GM23338 (cell line): ENCODE data around the gene COBLL1. TPM values are rescaled to one million over a fixed set of nuclear protein-coding genes. Genes with fewer than 3 reads are reported as not detected.

Source experiments
- ATAC-seq: fragments of 200-7000 bp; cut with Tn5 transposase; 3 replicates; pipeline ENCODE4 v1.9.1; 2020
- DNase-seq: peaks from one replicate; pipeline ENCODE4 v3.0.0-alpha.2; 2015; ENCODE audit warnings: low spot score
- H2AFZ ChIP-seq: fragments of 200-600 bp; sonication (generic); 2 replicates; pipeline ENCODE4 v1.8.0; 2016; ENCODE audit warnings: antibody characterized with exemption, mild to moderate bottlenecking, moderate library complexity
- H3F3A ChIP-seq: fragments of 200-600 bp; sonication (generic); replicated peaks from 2 replicates; pipeline ENCODE4 v1.8.0; 2017; ENCODE audit warnings: antibody characterized with exemption, mixed run types, low read depth
- H3K27ac ChIP-seq: fragments of 200-600 bp; sonication (generic); 2 replicates; pipeline ENCODE4 v1.6.1; 2016; ENCODE audit warnings: low read depth
- H3K27me3 ChIP-seq: fragments of 200-600 bp; sonication (generic); 2 replicates; pipeline ENCODE4 v1.8.0; 2016; ENCODE audit warnings: mild to moderate bottlenecking, mixed run types, moderate library complexity; ENCODE audit not compliant: insufficient read depth
- H3K36me3 ChIP-seq: fragments of 200-600 bp; sonication (generic); 2 replicates; pipeline ENCODE4 v1.8.0; 2016; ENCODE audit warnings: mild to moderate bottlenecking; ENCODE audit not compliant: insufficient read depth
- H3K4me1 ChIP-seq: fragments of 200-600 bp; sonication (generic); 2 replicates; pipeline ENCODE4 v1.8.0; 2016; ENCODE audit warnings: mild to moderate bottlenecking, moderate library complexity; ENCODE audit not compliant: insufficient read depth
- H3K4me2 ChIP-seq: fragments of 200-600 bp; sonication (generic); 2 replicates; pipeline ENCODE4 v1.7.1; 2017; ENCODE audit warnings: mixed run types
- H3K4me3 ChIP-seq: fragments of 200-600 bp; sonication (generic); 2 replicates; pipeline ENCODE4 v1.6.1; 2016; ENCODE audit warnings: mixed run types
- H3K79me2 ChIP-seq: fragments of 200-600 bp; sonication (generic); replicated peaks from 2 replicates; pipeline ENCODE4 v1.8.0; 2017; ENCODE audit warnings: mild to moderate bottlenecking; ENCODE audit not compliant: insufficient read depth
- H3K9me2 ChIP-seq: fragments of 200-600 bp; sonication (generic); 2 replicates; pipeline ENCODE4 v1.8.0; 2017; ENCODE audit not compliant: insufficient read depth
- H4K20me1 ChIP-seq: fragments of 200-600 bp; sonication (generic); replicated peaks from 2 replicates; pipeline ENCODE4 v1.8.0; 2017; ENCODE audit warnings: mild to moderate bottlenecking; ENCODE audit not compliant: insufficient read depth
- H3K27ac Mint-ChIP-seq: 2 replicates; pipeline ENCODE4 v1.8.0; 2020; ENCODE audit warnings: inconsistent platforms, mild to moderate bottlenecking, moderate library complexity, mixed read lengths
- H3K27me3 Mint-ChIP-seq: 3 replicates; pipeline ENCODE4 v1.8.0; 2022; ENCODE audit warnings: low read depth, mild to moderate bottlenecking, moderate library complexity, mixed read lengths, inconsistent platforms; ENCODE audit not compliant: insufficient read depth, poor library complexity
- H3K36me3 Mint-ChIP-seq: 3 replicates; pipeline ENCODE4 v1.8.0; 2021; ENCODE audit warnings: low read depth, mild to moderate bottlenecking, inconsistent platforms, moderate library complexity, mixed read lengths
- H3K4me1 Mint-ChIP-seq: 3 replicates; pipeline ENCODE4 v1.8.0; 2020; ENCODE audit warnings: mild to moderate bottlenecking, inconsistent platforms, mixed read lengths
- H3K4me3 Mint-ChIP-seq: 3 replicates; pipeline ENCODE4 v1.8.0; 2021; ENCODE audit warnings: moderate library complexity, mild to moderate bottlenecking, inconsistent platforms, mixed read lengths
- H3K9me3 Mint-ChIP-seq: 3 replicates; pipeline ENCODE4 v1.8.0; 2020; ENCODE audit warnings: moderate library complexity, mild to moderate bottlenecking, inconsistent platforms, mixed read lengths
- CREB1 ChIP-seq: fragments of 250-450 bp; sonication (Bioruptor Pico); IDR thresholded peaks from 2 replicates; pipeline ENCODE4 v1.5.0; 2020; ENCODE audit warnings: low read depth, mild to moderate bottlenecking, moderate library complexity
- EZH2 ChIP-seq: fragments of 200-600 bp; sonication (generic); IDR thresholded peaks from one replicate; pipeline ENCODE4 v1.8.0; 2017; ENCODE audit warnings: antibody characterized with exemption, mild to moderate bottlenecking, low read depth; ENCODE audit not compliant: unreplicated experiment
- EZH2phosphoT487 ChIP-seq: fragments of 200-600 bp; sonication (generic); IDR thresholded peaks from one replicate; pipeline ENCODE4 v1.8.1; 2018; ENCODE audit warnings: antibody characterized with exemption; ENCODE audit not compliant: unreplicated experiment
- JUNB ChIP-seq: IDR thresholded peaks from one replicate; pipeline ENCODE4 v1.6.1; 2016; ENCODE audit warnings: antibody characterized with exemption; ENCODE audit not compliant: unreplicated experiment
- NANOG ChIP-seq: IDR thresholded peaks from 2 replicates; pipeline ENCODE4 v1.6.1; 2016; ENCODE audit warnings: antibody characterized with exemption, borderline replicate concordance
- POLR2AphosphoS5 ChIP-seq: IDR thresholded peaks from 2 replicates; pipeline ENCODE4 v1.6.1; 2016; ENCODE audit warnings: antibody characterized with exemption, low read depth
- STAT1 ChIP-seq: IDR thresholded peaks from one replicate; pipeline ENCODE4 v1.6.1; 2016; ENCODE audit warnings: antibody characterized with exemption; ENCODE audit not compliant: unreplicated experiment
- ZNF114 ChIP-seq: fragments of 250-450 bp; sonication (Bioruptor Pico); IDR thresholded peaks from 2 replicates; pipeline ENCODE4 v1.5.0; 2020; ENCODE audit warnings: mild to moderate bottlenecking, moderate library complexity
- ZNF331 ChIP-seq: fragments of 250-450 bp; sonication (Bioruptor Pico); IDR thresholded peaks from 2 replicates; pipeline ENCODE4 v1.5.0; 2020; ENCODE audit warnings: low read depth, mild to moderate bottlenecking, moderate library complexity
- polyA plus RNA-seq: library from polyadenylated mRNA; unstranded; fragments of >200 nt; fragmentation: Nextera tagmentation; extraction: Ambion mirVana; gene quantifications from 2 replicates; pipeline ENCODE4 v1.2.1, GENCODE V29; 2016
- total RNA-seq: library from RNA; depleted of rRNA; stranded (reverse); fragments of >200 nt; shearing (Covaris generic); gene quantifications from 2 replicates; pipeline ENCODE4 v1.2.3, GENCODE V29; 2014
- TF ChIP-seq, protein P1 (sequence below): IDR thresholded peaks from 2 replicates; pipeline ENCODE4 v1.6.1; 2016; ENCODE audit warnings: antibody characterized with exemption
- TF ChIP-seq, protein P2 (sequence below), 2 experiments: fragments of 200-600 bp in 1 of 2; sonication (generic) in 1 of 2; conservative IDR thresholded peaks; 2 replicates each; pipeline versions ENCODE4 v1.5.1 to v1.6.1; 2016 to 2017; ENCODE audit warnings: antibody characterized with exemption in 2 of 2, low read depth in 2 of 2, mild to moderate bottlenecking in 2 of 2, moderate library complexity in 1 of 2
- TF ChIP-seq, protein P3 (sequence below): fragments of 250-450 bp; sonication (Bioruptor Pico); IDR thresholded peaks from 2 replicates; pipeline ENCODE4 v1.5.0; 2020; ENCODE audit warnings: mild to moderate bottlenecking, moderate library complexity

Gene COBLL1
- total and polyA plus RNA-seq, 2 experiments from 2014 or later: 2.9 to 7.4 TPM

DNA sequence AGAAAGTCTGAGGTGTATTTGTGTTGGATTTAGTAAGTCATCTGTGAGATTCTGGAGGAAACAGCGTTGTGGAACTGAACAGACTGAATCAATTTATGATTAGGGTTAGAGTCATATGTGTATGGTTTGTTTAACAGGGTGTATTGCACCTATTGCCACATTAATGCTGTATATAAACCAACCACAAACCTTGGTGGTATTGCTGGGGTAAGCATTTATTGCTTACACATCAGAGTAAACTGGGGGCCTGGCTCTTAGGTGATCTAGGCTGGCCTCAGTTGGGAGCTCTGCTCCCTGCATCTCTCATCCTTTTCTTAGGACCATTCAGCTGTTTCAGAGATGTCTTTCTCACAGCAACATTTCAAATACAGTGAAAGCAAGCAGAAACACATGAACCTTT, 160.6 kb downstream of the COBLL1 start:
- Histone ChIP-seq H3K4me3 (no peak overlapping the region), H4K20me1 (no peaks in the 10 kb centered on the region), H3K4me1 (no peaks in the 10 kb centered on the region), H2AFZ (no peak overlapping the region), H3K79me2 (no peaks in the 10 kb centered on the region), H3K36me3 (no peaks in the 10 kb centered on the region), H3K27me3 (no peaks in the 10 kb centered on the region), H3K9me2 (no peaks in the 10 kb centered on the region; the same call in 1 of the 2 replicates), H3F3A (no peaks in the 10 kb centered on the region), H3K4me2 (no peak overlapping the region), H3K27ac (no peak overlapping the region)
- Mint-ChIP-seq H3K9me3 (no peaks in the 10 kb centered on the region), H3K27me3 (no peaks in the 10 kb centered on the region), H3K4me1 (no peaks in the 10 kb centered on the region), H3K4me3 (no peak overlapping the region), H3K36me3 (no peaks in the 10 kb centered on the region), H3K27ac (no peak overlapping the region)
- TF ChIP-seq ZNF331 (CRISPR knock-in tag): no peak
- TF ChIP-seq, protein P1, sequence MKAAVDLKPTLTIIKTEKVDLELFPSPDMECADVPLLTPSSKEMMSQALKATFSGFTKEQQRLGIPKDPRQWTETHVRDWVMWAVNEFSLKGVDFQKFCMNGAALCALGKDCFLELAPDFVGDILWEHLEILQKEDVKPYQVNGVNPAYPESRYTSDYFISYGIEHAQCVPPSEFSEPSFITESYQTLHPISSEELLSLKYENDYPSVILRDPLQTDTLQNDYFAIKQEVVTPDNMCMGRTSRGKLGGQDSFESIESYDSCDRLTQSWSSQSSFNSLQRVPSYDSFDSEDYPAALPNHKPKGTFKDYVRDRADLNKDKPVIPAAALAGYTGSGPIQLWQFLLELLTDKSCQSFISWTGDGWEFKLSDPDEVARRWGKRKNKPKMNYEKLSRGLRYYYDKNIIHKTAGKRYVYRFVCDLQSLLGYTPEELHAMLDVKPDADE: no peak
- no peak for TF ChIP-seq STAT1
- no peak for TF ChIP-seq JUNB
- TF ChIP-seq EZH2: no peak
- TF ChIP-seq POLR2AphosphoS5: no peak
- TF ChIP-seq, protein P2, sequence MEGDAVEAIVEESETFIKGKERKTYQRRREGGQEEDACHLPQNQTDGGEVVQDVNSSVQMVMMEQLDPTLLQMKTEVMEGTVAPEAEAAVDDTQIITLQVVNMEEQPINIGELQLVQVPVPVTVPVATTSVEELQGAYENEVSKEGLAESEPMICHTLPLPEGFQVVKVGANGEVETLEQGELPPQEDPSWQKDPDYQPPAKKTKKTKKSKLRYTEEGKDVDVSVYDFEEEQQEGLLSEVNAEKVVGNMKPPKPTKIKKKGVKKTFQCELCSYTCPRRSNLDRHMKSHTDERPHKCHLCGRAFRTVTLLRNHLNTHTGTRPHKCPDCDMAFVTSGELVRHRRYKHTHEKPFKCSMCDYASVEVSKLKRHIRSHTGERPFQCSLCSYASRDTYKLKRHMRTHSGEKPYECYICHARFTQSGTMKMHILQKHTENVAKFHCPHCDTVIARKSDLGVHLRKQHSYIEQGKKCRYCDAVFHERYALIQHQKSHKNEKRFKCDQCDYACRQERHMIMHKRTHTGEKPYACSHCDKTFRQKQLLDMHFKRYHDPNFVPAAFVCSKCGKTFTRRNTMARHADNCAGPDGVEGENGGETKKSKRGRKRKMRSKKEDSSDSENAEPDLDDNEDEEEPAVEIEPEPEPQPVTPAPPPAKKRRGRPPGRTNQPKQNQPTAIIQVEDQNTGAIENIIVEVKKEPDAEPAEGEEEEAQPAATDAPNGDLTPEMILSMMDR (conservative IDR thresholded peaks at IDR 0.05; ENCODE audit: low read depth in 2 of 2): no peak
- TF ChIP-seq, protein P3, sequence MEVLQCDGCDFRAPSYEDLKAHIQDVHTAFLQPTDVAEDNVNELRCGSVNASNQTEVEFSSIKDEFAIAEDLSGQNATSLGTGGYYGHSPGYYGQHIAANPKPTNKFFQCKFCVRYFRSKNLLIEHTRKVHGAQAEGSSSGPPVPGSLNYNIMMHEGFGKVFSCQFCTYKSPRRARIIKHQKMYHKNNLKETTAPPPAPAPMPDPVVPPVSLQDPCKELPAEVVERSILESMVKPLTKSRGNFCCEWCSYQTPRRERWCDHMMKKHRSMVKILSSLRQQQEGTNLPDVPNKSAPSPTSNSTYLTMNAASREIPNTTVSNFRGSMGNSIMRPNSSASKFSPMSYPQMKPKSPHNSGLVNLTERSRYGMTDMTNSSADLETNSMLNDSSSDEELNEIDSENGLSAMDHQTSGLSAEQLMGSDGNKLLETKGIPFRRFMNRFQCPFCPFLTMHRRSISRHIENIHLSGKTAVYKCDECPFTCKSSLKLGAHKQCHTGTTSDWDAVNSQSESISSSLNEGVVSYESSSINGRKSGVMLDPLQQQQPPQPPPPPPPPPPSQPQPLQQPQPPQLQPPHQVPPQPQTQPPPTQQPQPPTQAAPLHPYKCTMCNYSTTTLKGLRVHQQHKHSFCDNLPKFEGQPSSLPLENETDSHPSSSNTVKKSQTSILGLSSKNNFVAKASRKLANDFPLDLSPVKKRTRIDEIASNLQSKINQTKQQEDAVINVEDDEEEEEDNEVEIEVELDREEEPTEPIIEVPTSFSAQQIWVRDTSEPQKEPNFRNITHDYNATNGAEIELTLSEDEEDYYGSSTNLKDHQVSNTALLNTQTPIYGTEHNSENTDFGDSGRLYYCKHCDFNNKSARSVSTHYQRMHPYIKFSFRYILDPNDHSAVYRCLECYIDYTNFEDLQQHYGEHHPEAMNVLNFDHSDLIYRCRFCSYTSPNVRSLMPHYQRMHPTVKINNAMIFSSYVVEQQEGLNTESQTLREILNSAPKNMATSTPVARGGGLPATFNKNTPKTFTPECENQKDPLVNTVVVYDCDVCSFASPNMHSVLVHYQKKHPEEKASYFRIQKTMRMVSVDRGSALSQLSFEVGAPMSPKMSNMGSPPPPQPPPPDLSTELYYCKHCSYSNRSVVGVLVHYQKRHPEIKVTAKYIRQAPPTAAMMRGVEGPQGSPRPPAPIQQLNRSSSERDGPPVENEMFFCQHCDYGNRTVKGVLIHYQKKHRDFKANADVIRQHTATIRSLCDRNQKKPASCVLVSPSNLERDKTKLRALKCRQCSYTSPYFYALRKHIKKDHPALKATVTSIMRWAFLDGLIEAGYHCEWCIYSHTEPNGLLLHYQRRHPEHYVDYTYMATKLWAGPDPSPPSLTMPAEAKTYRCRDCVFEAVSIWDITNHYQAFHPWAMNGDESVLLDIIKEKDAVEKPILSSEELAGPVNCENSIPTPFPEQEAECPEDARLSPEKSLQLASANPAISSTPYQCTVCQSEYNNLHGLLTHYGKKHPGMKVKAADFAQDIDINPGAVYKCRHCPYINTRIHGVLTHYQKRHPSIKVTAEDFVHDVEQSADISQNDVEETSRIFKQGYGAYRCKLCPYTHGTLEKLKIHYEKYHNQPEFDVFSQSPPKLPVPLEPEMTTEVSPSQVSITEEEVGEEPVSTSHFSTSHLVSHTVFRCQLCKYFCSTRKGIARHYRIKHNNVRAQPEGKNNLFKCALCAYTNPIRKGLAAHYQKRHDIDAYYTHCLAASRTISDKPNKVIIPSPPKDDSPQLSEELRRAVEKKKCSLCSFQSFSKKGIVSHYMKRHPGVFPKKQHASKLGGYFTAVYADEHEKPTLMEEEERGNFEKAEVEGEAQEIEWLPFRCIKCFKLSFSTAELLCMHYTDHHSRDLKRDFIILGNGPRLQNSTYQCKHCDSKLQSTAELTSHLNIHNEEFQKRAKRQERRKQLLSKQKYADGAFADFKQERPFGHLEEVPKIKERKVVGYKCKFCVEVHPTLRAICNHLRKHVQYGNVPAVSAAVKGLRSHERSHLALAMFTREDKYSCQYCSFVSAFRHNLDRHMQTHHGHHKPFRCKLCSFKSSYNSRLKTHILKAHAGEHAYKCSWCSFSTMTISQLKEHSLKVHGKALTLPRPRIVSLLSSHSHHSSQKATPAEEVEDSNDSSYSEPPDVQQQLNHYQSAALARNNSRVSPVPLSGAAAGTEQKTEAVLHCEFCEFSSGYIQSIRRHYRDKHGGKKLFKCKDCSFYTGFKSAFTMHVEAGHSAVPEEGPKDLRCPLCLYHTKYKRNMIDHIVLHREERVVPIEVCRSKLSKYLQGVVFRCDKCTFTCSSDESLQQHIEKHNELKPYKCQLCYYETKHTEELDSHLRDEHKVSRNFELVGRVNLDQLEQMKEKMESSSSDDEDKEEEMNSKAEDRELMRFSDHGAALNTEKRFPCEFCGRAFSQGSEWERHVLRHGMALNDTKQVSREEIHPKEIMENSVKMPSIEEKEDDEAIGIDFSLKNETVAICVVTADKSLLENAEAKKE: no peak
- TF ChIP-seq ZNF114 (CRISPR knock-in tag): no peak
- no peak for TF ChIP-seq EZH2phosphoT487
- no peak for TF ChIP-seq CREB1 (CRISPR knock-in tag)
- TF ChIP-seq NANOG: no peak
- ATAC-seq: no peak
- no peak for DNase-seq
